ENCODE data around the gene RTN4IP1.
"Not testable (repeated sequence)": the region's sequence is repeated elsewhere in the genome, so short reads cannot be mapped to it uniquely, and the experiment has no call there.

The RTN4IP1 gene

GRCh38 chr6:106637717-106638341, 8.5 kb upstream of the RTN4IP1 start:
- H3K27ac ChIP-seq, result no peak overlapping the region
- no peak for TF ChIP-seq CTCF (conservative IDR thresholded peaks at IDR 0.05)

DNA sequence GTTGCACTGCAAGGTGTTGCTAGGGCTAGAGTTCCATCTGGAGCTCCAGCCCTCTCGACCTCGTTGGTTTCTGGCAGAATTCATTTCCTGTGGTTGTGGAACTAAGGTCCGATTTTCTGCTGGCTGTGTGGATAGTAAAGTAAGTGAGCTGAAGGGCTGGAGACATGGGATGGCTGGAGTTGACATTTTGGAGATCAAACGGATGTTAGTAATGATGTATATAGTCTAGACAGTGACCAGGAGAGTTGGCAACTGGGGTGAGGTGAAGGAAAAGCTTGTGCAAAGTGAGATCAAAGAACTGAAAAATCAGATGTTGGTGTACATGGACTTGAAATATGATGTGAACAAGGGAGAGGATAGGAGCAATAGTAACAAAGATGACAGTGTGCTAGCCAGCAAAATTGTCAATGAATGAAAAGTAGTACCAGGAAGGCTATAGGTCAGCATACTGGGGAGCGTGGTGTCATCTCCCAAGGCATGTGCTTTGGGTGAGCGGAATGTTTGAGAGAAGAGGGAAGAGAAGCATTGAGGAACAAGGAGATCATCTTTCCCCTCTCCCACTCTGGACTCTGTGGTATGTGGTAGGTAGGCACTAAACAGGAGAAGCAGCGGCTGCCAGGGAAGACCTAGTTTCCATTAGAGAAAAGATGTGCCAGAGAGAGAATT, 7.9 kb upstream of the RTN4IP1 start:
- TF ChIP-seq CTCF (conservative IDR thresholded peaks at IDR 0.05), result no peak
- no peak overlapping the region for H3K27ac ChIP-seq

GRCh38 chr6:106634565-106634964, 5.3 kb upstream of the RTN4IP1 start:
- no peak overlapping the region for H3K27ac ChIP-seq
- TF ChIP-seq CTCF (conservative IDR thresholded peaks at IDR 0.05), result no peak

DNA sequence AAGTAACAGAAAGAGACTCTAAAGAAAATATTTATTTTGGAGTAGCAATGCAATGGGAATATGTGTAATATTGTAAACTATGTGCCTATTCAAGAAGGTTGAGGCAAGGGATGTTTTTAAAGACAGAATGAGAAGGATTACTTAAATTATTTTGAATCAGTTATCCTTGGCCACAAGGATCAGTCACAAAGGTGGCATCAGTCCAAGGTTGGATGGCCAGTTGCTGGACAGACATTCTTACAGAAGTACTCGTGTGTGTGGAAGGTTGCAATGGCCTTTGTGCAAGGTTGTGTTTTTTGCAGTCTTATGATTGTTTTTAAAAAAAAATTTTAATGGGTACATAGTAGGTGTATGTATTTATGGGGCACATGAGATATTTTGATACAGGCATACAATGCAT, 2.0 kb upstream of the RTN4IP1 start:
- no peak for TF ChIP-seq CTCF (conservative IDR thresholded peaks at IDR 0.05)
- H3K27ac ChIP-seq, result no peak overlapping the region

DNA sequence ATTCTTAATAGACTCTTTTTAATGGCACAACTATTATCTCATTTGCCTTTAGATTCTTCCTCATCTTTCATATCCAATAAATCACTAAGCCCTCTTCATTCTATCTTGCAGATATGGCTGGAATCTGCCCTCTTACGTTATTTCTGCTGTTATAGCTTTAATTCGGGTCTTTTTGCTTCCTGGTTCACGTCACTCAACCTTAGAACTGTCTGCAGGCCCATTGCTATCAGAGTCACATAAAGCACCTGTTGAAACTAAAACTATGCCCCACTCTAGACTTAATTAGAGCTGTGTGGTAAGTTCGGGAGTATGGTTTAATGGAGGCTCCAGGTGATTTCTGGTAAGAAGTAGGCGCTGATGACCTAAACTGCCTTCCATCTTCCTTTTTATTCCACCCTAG, 1.1 kb upstream of the RTN4IP1 start:
- peak overlapping the region; percentile 77; the same call in 1 of the 2 replicates for H3K27ac ChIP-seq
- TF ChIP-seq CTCF (conservative IDR thresholded peaks at IDR 0.05), result no peak

- no peak for TF ChIP-seq CTCF (conservative IDR thresholded peaks at IDR 0.05)
- peak overlapping the region; percentile 77 for H3K27ac ChIP-seq
Observed at GRCh38 chr6:106629859-106630163, 513 bp upstream of the RTN4IP1 start.

DNA sequence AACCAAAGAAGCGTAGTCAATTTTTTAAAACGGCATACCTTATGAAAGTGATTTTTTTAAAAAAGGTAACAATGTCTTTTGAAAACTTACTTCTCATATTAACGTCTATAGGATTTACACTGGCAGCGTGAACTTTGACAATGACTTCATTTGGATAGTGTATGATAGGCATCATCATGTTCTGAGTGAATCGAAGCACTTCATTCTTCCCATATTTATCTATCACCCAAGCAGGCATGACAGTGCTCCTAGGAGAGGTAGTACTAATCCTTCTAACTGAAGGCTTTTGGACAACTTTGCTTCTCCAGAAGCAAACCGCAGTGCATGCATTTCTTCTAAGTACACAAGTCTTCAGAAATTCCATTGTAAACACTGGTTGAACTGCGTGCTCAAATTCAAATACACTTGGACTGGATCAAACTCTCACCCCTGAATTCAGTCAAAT, 618 bp downstream of the RTN4IP1 start:
- TF ChIP-seq CTCF (conservative IDR thresholded peaks at IDR 0.05), result no peak
- H3K27ac ChIP-seq, result peak overlapping the region; percentile 77

- H3K27ac ChIP-seq, result not testable (repeated sequence)
Observed at GRCh38 chr6:106627760-106628159, 1.5 kb downstream of the RTN4IP1 start.

Data from VCaP (cell line).